GM18951 (cell line): ENCODE data around the gene LAMC1.

Experiments used
- POLR2A ChIP-seq: IDR thresholded peaks from 4 replicates; pipeline ENCODE4 v1.6.1; 2011; ENCODE audit warnings: mild to moderate bottlenecking; ENCODE audit not compliant: insufficient read length, insufficient read depth; ENCODE audit errors: extremely low read depth
- in situ Hi-C: fragments of 300-500 bp; cut with MboI; formaldehyde crosslinking; loops from one replicate; pipeline ENCODE4 v1.12.0; 2022; ENCODE audit warnings: low sequenced_read_pairs, mixed read lengths, inconsistent platforms; ENCODE audit not compliant: unreplicated experiment

The LAMC1 gene

DNA sequence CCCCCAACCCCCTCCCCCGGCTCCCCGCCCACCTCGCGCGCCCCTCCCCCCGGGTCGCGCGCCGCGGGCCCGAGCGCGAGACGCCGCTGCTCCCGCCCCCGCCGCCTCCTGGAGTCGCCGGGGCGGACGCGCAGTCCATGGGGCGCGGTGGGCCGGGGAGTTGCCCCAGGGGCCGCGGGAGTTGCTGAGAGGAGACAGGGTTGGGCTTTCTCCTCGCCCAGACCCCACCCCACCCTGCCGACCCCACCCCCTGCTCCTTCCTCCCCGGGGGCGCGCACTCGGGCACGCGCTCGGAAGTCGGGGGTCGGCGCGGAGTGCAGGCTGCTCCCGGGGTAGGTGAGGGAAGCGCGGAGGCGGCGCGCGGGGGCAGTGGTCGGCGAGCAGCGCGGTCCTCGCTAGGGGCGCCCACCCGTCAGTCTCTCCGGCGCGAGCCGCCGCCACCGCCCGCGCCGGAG, at the start of gene LAMC1:
TSS of gene LAMC1 (plus strand) at position 275 of the 455 bp plus-strand sequence. CDS start 297 bp downstream, outside the sequence.
- in situ Hi-C loops = no loop called here
- TF ChIP-seq POLR2A = no peak

DNA sequence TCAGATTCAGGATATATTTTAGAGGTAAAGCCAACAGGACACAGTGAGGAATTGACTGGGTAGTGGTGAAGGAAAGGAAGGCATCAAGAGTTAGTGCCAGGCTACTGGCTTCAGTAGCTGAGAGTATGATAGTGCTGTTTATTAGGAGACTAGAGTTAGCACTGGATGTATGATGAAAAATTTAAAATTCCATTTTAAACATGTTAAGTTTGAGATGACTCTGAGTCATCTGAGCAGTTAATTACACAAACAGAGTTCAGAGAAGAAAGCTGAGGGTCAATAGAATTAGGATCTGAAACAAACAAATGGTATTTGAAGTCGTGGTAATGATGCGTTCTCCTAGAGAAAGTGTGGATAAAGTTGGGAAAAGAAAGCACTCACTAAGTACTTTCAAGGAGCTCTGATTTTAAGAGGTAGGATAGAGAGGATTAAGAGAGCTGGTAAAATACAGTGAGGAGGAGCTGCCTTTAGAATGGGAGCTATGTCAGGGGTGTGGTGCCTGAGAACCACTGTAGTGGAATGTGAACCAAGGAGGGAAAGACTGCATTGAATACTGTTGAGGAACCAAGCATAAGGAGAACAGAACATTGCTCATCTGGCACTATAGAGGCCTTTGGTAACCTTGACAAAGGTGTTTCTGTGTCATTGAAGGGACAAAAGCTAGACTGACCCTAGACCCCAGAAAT, 48.6 kb upstream of the LAMC1 start:
- in situ Hi-C loops = no loop called here

DNA sequence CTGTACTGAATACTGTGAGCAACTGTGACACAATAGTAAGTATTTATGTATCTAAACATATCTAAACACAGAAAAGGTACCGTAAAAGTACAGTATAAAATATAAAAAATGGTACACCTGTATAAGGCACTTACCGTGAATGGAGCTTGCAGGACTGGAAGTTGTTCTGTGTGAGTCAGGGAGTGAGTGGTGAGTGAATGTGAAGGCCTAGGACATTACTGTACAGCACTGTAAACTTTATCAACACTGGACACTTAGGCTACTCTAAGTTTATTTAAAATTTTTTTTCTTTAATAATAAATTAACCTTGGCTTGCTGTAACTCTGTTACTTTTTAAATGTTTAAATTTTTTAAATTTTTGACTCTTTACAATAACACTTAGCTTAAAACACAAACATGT, 45.7 kb upstream of the LAMC1 start:
- in situ Hi-C loops = no loop called here
- TF ChIP-seq POLR2A = no peak

More for the DNA sequence above, 48.6 kb upstream of the LAMC1 start:
- TF ChIP-seq POLR2A = no peak

DNA sequence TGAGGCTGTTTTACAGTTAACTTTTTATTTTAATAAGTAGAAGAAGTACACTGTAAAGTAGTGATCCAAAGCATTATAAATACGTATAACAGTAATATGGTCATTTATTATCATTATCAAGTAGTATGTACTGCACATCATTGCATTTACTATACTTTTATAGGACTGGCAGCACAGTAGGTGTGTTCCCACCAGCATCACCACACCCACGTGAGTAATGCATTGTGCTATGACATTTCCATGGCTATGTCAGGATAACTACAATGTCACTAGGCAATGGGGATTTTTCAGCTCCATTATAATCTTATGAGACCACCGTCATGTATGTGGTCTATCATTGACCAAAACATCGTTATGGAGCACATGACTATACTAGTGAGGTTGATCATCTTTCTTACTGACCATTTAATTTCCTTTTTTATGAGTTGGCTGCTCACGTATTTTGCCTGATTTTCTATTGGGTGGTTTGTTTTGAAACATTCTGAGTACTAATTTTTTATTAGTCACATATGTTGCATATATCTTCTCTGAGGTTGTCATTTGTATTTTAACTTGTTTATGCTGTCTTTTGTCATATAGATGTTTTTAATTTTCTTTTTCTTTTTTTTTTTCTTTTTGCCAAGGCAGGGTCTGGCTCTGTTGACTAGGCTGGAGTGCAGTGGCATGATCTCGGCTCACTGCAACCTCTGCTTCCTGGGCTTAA, 44.9 kb upstream of the LAMC1 start:
- in situ Hi-C loops = no loop called here

DNA sequence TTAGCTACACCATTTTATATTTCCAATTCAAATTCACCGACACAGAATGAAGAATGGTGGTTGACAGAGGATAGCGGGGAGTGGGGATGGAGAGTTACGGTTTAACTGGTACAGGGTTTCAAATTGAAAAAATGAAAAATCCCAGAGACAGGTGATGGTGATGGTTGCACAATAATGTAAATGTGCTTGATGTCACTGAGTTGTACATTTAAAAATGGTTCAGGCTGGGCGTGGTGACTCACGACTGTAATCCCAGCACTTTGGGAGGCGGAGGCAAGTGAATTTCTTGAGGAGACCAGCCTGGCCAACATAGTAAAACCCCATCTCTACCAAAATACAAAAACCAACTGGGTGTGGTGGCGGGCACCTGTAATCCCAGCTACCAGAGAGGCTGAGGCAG, 39.1 kb upstream of the LAMC1 start:
- no peak for TF ChIP-seq POLR2A
- in situ Hi-C loops = no loop called here

More for the DNA sequence above, 44.9 kb upstream of the LAMC1 start:
- no peak for TF ChIP-seq POLR2A

DNA sequence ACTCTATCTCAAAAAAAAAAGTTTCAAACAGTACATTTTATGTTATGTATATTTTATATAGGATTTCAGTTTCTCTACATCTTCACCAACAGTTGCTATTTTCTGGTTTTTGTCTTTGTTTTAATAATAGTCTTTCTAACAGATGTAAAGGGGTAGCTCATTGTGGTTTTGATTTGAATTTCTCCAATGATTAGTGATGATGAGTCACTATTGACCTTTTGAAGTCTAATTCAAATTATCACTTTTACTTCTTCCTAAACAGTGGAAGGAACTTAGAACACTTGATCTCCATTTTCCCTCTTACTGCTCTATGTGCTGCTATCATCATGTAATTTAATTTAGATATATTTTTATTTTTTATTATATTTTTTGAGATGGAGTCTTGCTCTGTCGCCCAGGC, 38.6 kb upstream of the LAMC1 start:
- in situ Hi-C loops = no loop called here
- no peak for TF ChIP-seq POLR2A

DNA sequence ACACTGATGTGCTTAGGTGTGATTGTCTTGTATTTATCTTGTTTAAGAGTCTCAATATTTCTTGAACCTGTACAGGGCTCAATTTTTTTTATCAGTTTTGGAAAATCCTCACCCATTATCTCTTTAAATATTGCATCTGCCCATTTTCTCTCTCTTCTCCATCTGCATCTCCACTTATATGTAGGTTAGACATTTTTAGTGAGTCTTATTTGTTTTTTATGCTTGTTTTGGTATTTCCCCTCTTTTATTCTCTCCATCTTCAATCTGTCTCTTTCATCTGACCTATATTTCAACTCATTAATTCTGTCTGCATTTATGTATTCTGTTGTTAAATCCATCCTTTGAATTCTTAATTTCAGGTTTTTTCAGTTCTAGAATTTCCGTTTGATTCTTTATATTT, 37.3 kb upstream of the LAMC1 start:
- TF ChIP-seq POLR2A = no peak
- in situ Hi-C loops = no loop called here

DNA sequence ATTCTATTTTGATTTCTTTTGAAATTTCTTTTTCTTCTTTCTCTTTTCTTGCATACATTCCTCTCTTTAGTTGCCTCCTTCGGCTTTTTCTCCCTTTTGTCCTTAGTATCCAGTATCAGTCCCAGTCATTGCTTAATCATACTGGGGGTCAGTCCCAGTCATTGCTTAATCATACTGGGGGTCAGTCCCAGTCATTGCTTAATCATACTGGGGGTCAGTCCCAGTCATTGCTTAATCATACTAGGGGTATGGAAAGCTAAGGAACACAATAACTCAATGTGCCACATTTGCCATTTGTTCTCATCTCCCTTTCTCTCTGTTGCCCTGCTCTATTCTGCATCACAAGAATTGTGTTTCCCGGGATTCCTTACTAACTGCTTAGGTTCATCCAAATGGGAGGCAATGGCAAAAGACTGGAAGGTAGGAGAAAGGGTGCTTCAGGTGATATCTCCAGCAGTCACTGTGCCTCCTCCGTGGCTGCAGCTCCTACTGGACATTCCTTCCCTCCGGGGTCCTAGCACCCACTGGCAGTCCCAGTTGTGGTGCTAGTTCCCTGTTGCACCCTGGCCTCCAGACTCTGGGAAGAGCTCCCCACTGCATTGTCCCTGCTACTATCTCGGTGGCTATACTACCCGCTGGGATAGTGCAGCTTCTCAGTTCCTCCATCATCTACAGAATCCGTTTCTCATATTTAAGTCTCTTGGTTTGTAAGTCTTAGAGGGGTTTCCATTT, 32.6 kb upstream of the LAMC1 start:
- no peak for TF ChIP-seq POLR2A
- in situ Hi-C loops = no loop called here

DNA sequence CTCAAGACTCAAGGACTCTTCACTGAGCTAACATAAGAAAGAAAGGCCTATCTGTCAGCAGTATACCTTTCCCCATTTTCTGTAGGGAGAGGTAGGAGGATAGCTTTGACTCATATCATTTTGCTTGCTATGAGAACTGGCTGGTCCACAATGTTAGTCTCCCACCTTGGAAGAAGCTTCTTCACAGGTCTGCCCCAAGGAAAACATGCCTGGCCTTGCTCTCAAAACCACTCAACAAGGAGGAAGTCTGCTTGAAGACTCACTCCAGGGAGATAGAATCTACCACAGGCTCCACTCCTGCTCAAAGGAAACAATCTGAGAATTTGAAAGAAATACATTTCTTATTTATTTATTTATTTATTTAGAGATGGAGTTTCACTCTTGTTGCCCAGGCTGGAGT, 29.5 kb upstream of the LAMC1 start:
- in situ Hi-C loops = no loop called here
- no peak for TF ChIP-seq POLR2A

DNA sequence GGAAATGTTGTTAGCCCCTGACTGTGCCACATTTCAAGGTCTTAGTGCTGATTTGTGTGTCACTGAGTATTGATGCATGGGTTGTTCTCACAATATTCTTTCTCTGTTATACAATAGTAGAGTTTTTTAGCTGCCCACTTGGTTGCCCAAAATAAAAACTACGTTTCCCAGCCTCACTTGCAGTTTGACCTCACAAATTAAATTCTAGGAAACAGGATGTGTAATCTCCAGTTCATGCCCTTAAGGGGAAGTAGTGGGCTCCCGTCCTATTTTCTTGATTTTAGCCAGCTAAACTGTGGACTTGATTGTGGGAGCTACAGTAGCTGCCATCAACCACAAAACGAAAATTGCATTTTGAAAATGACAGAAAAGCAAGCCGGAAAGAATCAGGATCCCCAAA, 27.3 kb upstream of the LAMC1 start:
- no peak for TF ChIP-seq POLR2A

DNA sequence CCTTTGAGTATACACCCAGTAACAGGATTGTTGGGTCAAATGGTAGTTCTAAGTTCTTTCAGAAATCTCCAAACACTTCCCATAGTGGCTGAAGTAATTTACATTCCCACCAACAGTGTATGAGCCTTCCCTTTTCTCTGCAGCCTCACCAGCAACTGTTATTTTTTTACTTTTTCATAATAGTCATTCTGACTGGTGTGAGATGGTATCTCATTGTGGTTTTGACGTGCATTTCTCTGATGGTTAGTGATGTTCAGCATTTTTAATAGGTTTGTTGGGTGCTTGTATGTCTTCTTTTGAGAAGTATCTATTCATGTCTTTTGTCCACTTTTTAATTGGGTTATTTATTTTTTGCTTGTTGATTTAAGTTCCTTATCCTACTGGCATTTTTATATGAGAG, 26.4 kb upstream of the LAMC1 start:
- in situ Hi-C loops = no loop called here

More for the DNA sequence above, 27.3 kb upstream of the LAMC1 start:
- in situ Hi-C loops = no loop called here

DNA sequence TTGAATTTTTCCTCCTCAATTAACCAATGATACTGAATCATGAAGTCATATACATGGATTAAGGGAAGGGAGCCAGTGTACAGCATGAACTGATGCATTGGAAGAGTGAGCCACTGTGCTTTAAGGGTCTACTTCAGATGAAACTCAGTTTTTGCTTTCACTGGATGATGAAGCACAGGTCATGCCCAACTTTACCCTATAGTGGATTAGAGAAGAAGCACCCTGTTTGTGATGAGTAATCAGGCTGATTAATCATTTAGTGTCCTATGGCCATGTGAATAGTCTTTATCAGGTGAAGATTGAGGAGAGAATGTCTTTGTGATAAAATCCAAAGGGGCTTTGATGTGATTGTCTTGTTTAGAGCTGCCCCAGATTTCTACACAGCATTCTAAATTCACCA, 24.7 kb upstream of the LAMC1 start:
- no peak for TF ChIP-seq POLR2A
- in situ Hi-C loops = no loop called here

More for the DNA sequence above, 26.4 kb upstream of the LAMC1 start:
- no peak for TF ChIP-seq POLR2A

DNA sequence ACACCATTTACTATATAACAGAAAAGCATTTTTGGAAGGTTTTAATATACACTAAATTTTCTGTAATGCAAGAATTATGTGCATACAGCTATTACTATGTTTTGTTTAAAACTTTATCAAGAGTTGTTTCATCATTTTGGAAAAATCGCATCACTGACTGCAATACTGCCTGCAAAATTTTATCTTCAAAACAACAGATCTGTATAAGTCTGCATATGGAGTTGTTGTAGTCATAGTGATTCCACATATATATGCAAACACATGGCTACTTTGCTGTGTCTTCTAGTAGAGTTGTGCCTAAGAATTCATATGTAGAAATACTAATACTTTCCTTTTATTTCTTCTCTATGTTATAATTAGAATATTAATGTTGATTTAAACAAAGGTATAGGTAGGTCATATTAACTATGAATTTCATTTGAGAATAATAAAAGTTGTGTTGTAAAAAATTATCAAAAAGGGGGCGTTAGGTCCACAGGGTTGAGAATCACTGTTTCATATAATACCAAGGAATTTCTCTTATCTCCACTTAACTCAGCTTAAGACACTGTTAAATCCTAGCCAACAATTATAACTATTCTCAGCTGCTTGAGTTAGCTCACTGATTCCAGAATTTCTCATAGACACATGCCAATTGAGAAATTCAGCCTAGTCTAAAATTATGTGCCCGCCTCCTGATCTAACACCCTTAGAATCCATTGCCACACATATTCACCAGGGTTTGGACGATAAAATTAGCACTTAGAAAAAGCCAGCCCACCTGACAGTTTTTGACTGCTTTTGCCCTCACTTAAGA, 22.9 kb upstream of the LAMC1 start:
- no peak for TF ChIP-seq POLR2A
- in situ Hi-C loops = no loop called here
